OCI-LY7 (cell line): ENCODE measurements around the gene MOB3A. TPM values are rescaled to one million over a fixed set of nuclear protein-coding genes. Genes with fewer than 3 reads are reported as not detected.

Experiments
- BruUV-seq: library from RNA; stranded (reverse); fragments of 400-500 nt; replicated peaks from 2 replicates; lab custom pipeline; 2021; lab: Mats Ljungman, UMichigan
- CTCF ChIA-PET: fragments of 300-600 bp; sonication (Branson Sonifier 250); formaldehyde crosslinking; loops from one replicate; lab custom pipeline; 2022; ENCODE audit warnings: antibody characterized with exemption; ENCODE audit not compliant: unreplicated experiment; lab: Charles Lee
- POLR2A ChIA-PET: fragments of 300-600 bp; sonication (Branson Sonifier 250); formaldehyde crosslinking; loops from one replicate; lab custom pipeline; 2022; ENCODE audit warnings: antibody characterized with exemption; lab: Charles Lee
- DNase-seq: peaks from one replicate; pipeline ENCODE4 v3.0.0-alpha.2; 2015; ENCODE audit warnings: low spot score
- H2AFZ ChIP-seq: fragments of 200-600 bp; sonication (generic), shearing (Covaris generic); 2 replicates; pipeline ENCODE4 v1.6.1; 2014; ENCODE audit warnings: mild to moderate bottlenecking, antibody characterized with exemption, low read length, moderate library complexity
- H3K27ac ChIP-seq: fragments of 200-600 bp; sonication (generic); 2 replicates; pipeline ENCODE4 v1.5.1; 2014; ENCODE audit warnings: mixed run types, low read depth, mild to moderate bottlenecking, moderate library complexity, low read length, inconsistent platforms; ENCODE audit not compliant: poor library complexity, severe bottlenecking
- H3K36me3 ChIP-seq: fragments of 200-600 bp; sonication (generic); 2 replicates; pipeline ENCODE4 v1.6.1; 2014; ENCODE audit warnings: mild to moderate bottlenecking, antibody characterized with exemption, low read length, moderate library complexity, mixed read lengths; ENCODE audit not compliant: insufficient read depth
- H3K4me1 ChIP-seq: fragments of 200-600 bp; sonication (generic); 2 replicates; pipeline ENCODE4 v1.5.1; 2014; ENCODE audit warnings: mild to moderate bottlenecking, low read length; ENCODE audit not compliant: insufficient read depth, poor library complexity, severe bottlenecking
- H3K4me2 ChIP-seq: fragments of 200-600 bp; sonication (generic); 2 replicates; pipeline ENCODE4 v1.6.1; 2014; ENCODE audit warnings: mild to moderate bottlenecking, low read length
- H3K4me3 ChIP-seq: fragments of 200-600 bp; sonication (generic); 2 replicates; pipeline ENCODE4 v1.5.1; 2014; ENCODE audit warnings: mild to moderate bottlenecking, low read depth, low read length; ENCODE audit not compliant: poor library complexity, severe bottlenecking
- H3K79me2 ChIP-seq: fragments of 200-600 bp; sonication (generic); 2 replicates; pipeline ENCODE4 v1.6.1; 2016; ENCODE audit warnings: low read depth, mild to moderate bottlenecking, low read length, moderate library complexity, mixed read lengths; ENCODE audit not compliant: insufficient read depth
- H3K9me2 ChIP-seq: fragments of 200-600 bp; sonication (generic); 2 replicates; pipeline ENCODE4 v1.6.1; 2016; ENCODE audit warnings: mild to moderate bottlenecking, low read length, mixed read lengths; ENCODE audit not compliant: insufficient read depth
- H3K9me3 ChIP-seq: fragments of 200-600 bp; sonication (generic); 2 replicates; pipeline ENCODE4 v1.6.1; 2014; ENCODE audit warnings: mild to moderate bottlenecking, mixed run types, low read length, mixed read lengths
- H4K20me1 ChIP-seq: fragments of 200-600 bp; sonication (generic); 2 replicates; pipeline ENCODE4 v1.6.1; 2014; ENCODE audit warnings: mild to moderate bottlenecking, antibody characterized with exemption, low read length, moderate library complexity, mixed read lengths; ENCODE audit not compliant: insufficient read depth
- EZH2phosphoT487 ChIP-seq: fragments of 200-600 bp; sonication (generic); IDR thresholded peaks from 2 replicates; pipeline ENCODE4 v1.6.1; 2018; ENCODE audit warnings: low read depth, borderline replicate concordance, mild to moderate bottlenecking, mixed run types, antibody characterized with exemption, low read length, moderate library complexity, mixed read lengths
- intact Hi-C: fragments of 100-400 bp; cut with micrococcal nuclease; formaldehyde crosslinking; loops from one replicate; pipeline ENCODE4 v1.10.0; 2022; ENCODE audit not compliant: unreplicated experiment
- total RNA-seq, 2 experiments: library from RNA; depleted of rRNA in 1 of 2; stranded (reverse); fragments of >200 nt in 1 of 2; shearing (Covaris generic) in 1 of 2; gene quantifications; 2 replicates each; pipeline ENCODE4 v1.2.3, GENCODE V29; 2014 to 2022
- TF ChIP-seq, protein P1 (sequence below): fragments of 200-600 bp; sonication (generic); conservative IDR thresholded peaks from 2 replicates; pipeline ENCODE4 v1.5.1; 2014; ENCODE audit warnings: mild to moderate bottlenecking, antibody characterized with exemption, low read length, moderate library complexity, mixed read lengths

Gene MOB3A
- total RNA-seq, 2 experiments from 2014 or later = 54.6 to 111 TPM

DNA sequence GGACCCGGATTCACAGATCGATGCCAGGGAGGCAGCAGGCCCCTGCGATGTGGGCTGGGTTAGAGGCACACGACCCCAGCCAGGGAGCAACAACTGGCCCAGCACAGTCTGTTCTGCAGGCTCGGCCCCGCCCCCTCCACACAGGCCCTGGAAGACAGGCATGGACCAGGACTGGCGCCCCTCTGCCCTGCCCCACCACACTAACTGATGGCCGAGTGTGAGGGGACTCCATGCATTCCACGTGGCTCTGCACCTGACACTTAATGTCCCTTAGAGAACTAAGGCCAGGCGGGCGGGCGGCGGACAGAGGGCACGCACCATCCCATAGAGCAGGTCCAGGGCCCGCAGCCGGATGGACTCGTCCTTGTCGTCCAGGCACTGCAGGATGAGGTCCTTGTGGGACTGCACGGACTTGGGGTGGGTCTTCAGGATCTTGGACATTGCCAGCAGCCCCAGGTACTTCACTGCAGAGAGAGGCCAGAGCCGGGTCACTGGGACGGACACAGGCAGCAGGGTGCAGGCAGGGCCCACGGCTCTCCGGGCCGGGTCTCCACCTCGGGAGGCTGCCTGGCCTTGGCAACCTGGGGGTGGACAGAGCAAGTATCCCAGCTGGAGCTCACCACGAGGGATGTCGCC is 25.4 kb upstream of the MOB3A start:
- CTCF ChIA-PET = no interaction called here
- Histone ChIP-seq H3K27ac (no peak overlapping the region), H3K4me2 (no peak overlapping the region), H3K4me1 (no peaks in the 10 kb centered on the region), H3K79me2 (no peaks in the 10 kb centered on the region), H2AFZ (no peak overlapping the region), H4K20me1 (no peaks in the 10 kb centered on the region), H3K36me3 (peaks cover 91% of the 10 kb centered on the region), H3K9me2 (no peaks in the 10 kb centered on the region), H3K4me3 (no peak overlapping the region), H3K9me3 (no peaks in the 10 kb centered on the region)
- DNase-seq = no peak
- BruUV-seq = no TSS peak
- POLR2A ChIA-PET = no interaction called here
- no peak for TF ChIP-seq EZH2phosphoT487
- TF ChIP-seq, protein P1, sequence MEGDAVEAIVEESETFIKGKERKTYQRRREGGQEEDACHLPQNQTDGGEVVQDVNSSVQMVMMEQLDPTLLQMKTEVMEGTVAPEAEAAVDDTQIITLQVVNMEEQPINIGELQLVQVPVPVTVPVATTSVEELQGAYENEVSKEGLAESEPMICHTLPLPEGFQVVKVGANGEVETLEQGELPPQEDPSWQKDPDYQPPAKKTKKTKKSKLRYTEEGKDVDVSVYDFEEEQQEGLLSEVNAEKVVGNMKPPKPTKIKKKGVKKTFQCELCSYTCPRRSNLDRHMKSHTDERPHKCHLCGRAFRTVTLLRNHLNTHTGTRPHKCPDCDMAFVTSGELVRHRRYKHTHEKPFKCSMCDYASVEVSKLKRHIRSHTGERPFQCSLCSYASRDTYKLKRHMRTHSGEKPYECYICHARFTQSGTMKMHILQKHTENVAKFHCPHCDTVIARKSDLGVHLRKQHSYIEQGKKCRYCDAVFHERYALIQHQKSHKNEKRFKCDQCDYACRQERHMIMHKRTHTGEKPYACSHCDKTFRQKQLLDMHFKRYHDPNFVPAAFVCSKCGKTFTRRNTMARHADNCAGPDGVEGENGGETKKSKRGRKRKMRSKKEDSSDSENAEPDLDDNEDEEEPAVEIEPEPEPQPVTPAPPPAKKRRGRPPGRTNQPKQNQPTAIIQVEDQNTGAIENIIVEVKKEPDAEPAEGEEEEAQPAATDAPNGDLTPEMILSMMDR = no peak
- intact Hi-C loops = no loop called here

DNA sequence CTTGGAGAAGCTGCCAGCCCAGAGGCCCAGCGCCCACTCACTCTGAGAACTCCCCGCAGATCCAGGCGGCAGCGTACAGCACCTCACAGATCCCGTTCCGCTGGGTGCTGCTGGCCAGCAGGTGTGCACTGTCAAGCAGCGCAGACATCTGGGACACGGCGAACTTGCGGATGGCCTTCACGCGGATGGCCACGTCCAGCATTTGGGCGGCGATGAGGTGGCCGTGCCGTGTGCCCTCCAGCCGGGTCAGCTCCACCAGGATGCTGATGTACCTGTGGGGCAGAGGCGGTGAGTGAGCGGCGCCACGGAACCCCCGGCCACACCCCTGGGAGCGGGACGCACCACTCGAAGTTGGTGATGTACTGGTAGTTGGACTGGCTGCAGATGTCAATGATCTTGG is 24.7 kb upstream of the MOB3A start:
- intact Hi-C loops = no loop called here
- Histone ChIP-seq H3K9me2 (no peaks in the 10 kb centered on the region), H3K4me1 (no peaks in the 10 kb centered on the region), H3K9me3 (no peaks in the 10 kb centered on the region), H3K79me2 (no peaks in the 10 kb centered on the region), H3K4me2 (no peak overlapping the region), H2AFZ (no peak overlapping the region), H3K27ac (no peak overlapping the region), H3K4me3 (no peak overlapping the region), H4K20me1 (no peaks in the 10 kb centered on the region), H3K36me3 (peaks cover 92% of the 10 kb centered on the region)
- CTCF ChIA-PET = no interaction called here
- POLR2A ChIA-PET = no interaction called here
- no peak for DNase-seq
- no TSS peak for BruUV-seq
- no peak for TF ChIP-seq EZH2phosphoT487
- TF ChIP-seq, protein P1 = no peak

DNA sequence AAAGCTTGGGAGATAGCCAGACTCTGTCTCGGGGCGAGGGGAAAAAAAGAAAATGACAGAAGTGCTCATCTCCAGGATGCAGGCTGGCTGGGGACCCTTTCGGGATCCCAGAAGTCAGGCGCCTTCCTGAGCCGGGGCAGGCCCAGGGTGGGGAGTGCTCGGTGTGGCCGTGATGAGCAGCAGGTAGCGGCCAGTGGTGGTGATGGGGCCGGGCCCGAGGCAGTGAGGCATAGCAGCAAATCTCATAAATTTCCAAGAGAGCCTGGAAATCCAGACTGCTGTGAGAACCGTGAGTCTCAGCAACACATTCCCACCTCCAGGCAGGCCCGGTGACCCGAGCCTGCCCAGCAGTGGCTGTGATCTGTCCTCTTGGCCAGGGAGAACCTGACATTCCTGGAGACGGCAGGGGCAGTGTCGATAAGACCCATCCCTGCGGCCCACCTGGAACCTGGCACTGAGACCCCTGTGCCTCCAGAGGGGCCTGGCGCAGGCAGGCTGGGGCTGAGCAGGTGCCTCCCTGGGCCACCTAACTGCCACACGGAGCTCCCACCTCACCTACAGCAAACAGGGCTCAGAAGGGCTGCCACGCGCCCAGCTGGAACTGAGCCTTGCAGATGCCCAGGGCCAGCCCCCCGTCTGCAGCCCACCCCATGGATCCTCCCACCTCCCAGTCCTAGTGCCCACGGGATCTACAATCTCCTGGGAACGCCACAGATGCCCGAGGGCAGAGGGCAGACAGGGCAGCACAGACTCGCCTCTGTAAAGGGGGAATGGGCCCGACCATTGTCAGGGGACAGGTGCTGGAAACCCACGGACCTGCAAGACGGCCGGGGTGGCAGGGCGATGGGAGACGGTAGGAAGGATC is 24.0 kb upstream of the MOB3A start:
- Histone ChIP-seq H3K27ac (no peak overlapping the region), H2AFZ (no peak overlapping the region), H3K79me2 (no peaks in the 10 kb centered on the region), H3K4me2 (no peak overlapping the region), H3K9me2 (no peaks in the 10 kb centered on the region), H3K4me1 (no peaks in the 10 kb centered on the region), H4K20me1 (no peaks in the 10 kb centered on the region), H3K9me3 (no peaks in the 10 kb centered on the region), H3K36me3 (peaks cover 93% of the 10 kb centered on the region), H3K4me3 (no peak overlapping the region)
- no peak for TF ChIP-seq EZH2phosphoT487
- ChIA-PET POLR2A (no interaction called here), CTCF (no interaction called here)
- BruUV-seq = no TSS peak
- intact Hi-C loops = no loop called here
- DNase-seq = no peak
